ENCODE data around the gene ZDHHC18.

ZDHHC18 gene

GRCh38 chr1:26848499-26848898, 22.0 kb downstream of the ZDHHC18 start (continued):
- no peak for TF ChIP-seq ZNF518A (tag by site-specific recombination; conservative IDR thresholded peaks at IDR 0.05; ENCODE audit: low read depth)
- no peak for TF ChIP-seq ZNF280D (tag by site-specific recombination; IDR thresholded peaks at IDR 0.05)
- TF ChIP-seq ZNF473 (tag by site-specific recombination; IDR thresholded peaks at IDR 0.05), result no peak
- TF ChIP-seq ZNF121 (tag by site-specific recombination; IDR thresholded peaks at IDR 0.05), result no peak
- TF ChIP-seq ZBTB48 (tag by site-specific recombination; IDR thresholded peaks at IDR 0.05), result no peak

GRCh38 chr1:26848941-26849774, 22.7 kb downstream of the ZDHHC18 start:
- ChIA-PET POLR2A (interaction anchor here (0.6 to 2.4 kb wide), 5 partner anchors 15 to 46 kb away, joined by 3 to 10 read pairs (median 4); no protein-coding TSS in a partner anchor), CTCF (interaction anchor here (0.5 to 1.8 kb wide), 7 partner anchors 14 to 349 kb away, joined by 3 to 7 read pairs (median 3); no protein-coding TSS in a partner anchor)
- TF ChIP-seq ZNF10 (tag by site-specific recombination; IDR thresholded peaks at IDR 0.05), result no peak
- TF ChIP-seq OVOL3 (tag by site-specific recombination; IDR thresholded peaks at IDR 0.05), result no peak
- TF ChIP-seq ZSCAN18 (tag by site-specific recombination; IDR thresholded peaks at IDR 0.05), result no peak
- TF ChIP-seq ZNF202 (tag by site-specific recombination; IDR thresholded peaks at IDR 0.05; ENCODE audit: borderline replicate concordance), result no peak
- TF ChIP-seq TSHZ1 (tag by site-specific recombination; IDR thresholded peaks at IDR 0.05; ENCODE audit: borderline replicate concordance), result no peak
- TF ChIP-seq ZIC2 (tag by site-specific recombination; IDR thresholded peaks at IDR 0.05), result peak; percentile 82
- no peak for TF ChIP-seq GLI2 (tag by site-specific recombination; IDR thresholded peaks at IDR 0.05; ENCODE audit: borderline replicate concordance, low read depth)
- TF ChIP-seq GLIS2 (tag by site-specific recombination; IDR thresholded peaks at IDR 0.05), result peak; percentile 34
- no peak for TF ChIP-seq ZNF350 (tag by site-specific recombination; IDR thresholded peaks at IDR 0.05)
- 0 out of 2 replicates have a peak, but pooled peaks have one; percentile 24 for TF ChIP-seq HIC1 (tag by site-specific recombination; IDR thresholded peaks at IDR 0.05)
- no peak for TF ChIP-seq KLF9 (tag by site-specific recombination; IDR thresholded peaks at IDR 0.05; ENCODE audit: low read depth)
- Histone ChIP-seq H3K27ac (ENCODE audit: extremely low read depth, low read depth, low read length) (no peak overlapping the region), H3K4me3 (ENCODE audit: low read depth, low read length) (no peak overlapping the region), H3K9me3 (ENCODE audit: control insufficient read depth, insufficient read depth, low read depth, low read length) (no peaks in the 10 kb centered on the region), H3K36me3 (ENCODE audit: control insufficient read depth in 2 of 2, insufficient read depth in 1 of 2, low read length in 2 of 2) (peaks cover 12 to 84% of the 10 kb centered on the region in 2 experiments; a peak in 2 of 3 replicates), H3K4me1 (ENCODE audit: control insufficient read depth, insufficient read depth, low read length) (no peaks in the 10 kb centered on the region)

All from HEK293 (cell line).